Keratinocyte (primary cell): ENCODE measurements around the gene NKD1. TPM values are rescaled to one million over a fixed set of nuclear protein-coding genes. Genes with fewer than 3 reads are reported as not detected.
A peak's percentile ranks its signal among the peaks of the same experiment; 100 is the strongest.

Experiments used
- DNase-seq: peaks from one replicate; pipeline ENCODE4 v3.0.0-alpha.2; 2011; ENCODE audit warnings: low read depth, missing footprints, low spot score
- FAIRE-seq: peaks from 2 replicates; lab custom pipeline; 2011; peaks lifted over from hg19 to GRCh38; lab: Jason Lieb, UNC
- H2AFZ ChIP-seq: 2 replicates; pipeline ENCODE4 v1.6.0; 2012; ENCODE audit warnings: low read length, control low read depth, inconsistent platforms; ENCODE audit not compliant: control insufficient read depth
- H3K27ac ChIP-seq: 2 replicates; pipeline ENCODE4 v1.5.1; 2011; ENCODE audit warnings: low read length; ENCODE audit not compliant: control insufficient read depth, insufficient read depth
- H3K27me3 ChIP-seq: 3 replicates; pipeline ENCODE4 v1.6.0; 2011; ENCODE audit warnings: low read length; ENCODE audit not compliant: control insufficient read depth, insufficient read depth; ENCODE audit errors: extremely low read depth
- H3K36me3 ChIP-seq, 2 experiments: 2 replicates in 1 of 2; 3 replicates in 1 of 2; pipeline ENCODE4 v1.5.1; 2011; ENCODE audit warnings: low read length in 2 of 2, mild to moderate bottlenecking in 1 of 2; ENCODE audit not compliant: control insufficient read depth in 2 of 2, insufficient read depth in 2 of 2; ENCODE audit errors: extremely low read depth in 1 of 2
- H3K4me1 ChIP-seq: 3 replicates; pipeline ENCODE4 v1.5.1; 2011; ENCODE audit warnings: low read length; ENCODE audit not compliant: control insufficient read depth, insufficient read depth; ENCODE audit errors: extremely low read depth
- H3K4me2 ChIP-seq: 3 replicates; pipeline ENCODE4 v1.6.0; 2011; ENCODE audit warnings: low read depth, low read length; ENCODE audit not compliant: control insufficient read depth, insufficient read depth; ENCODE audit errors: extremely low read depth
- H3K4me3 ChIP-seq, 3 experiments: fragments of 200-600 bp in 1 of 3; sonication (generic) in 1 of 3; 2 replicates in 2 of 3; 3 replicates in 1 of 3; pipeline ENCODE4 v1.5.1; 2011 to 2016; ENCODE audit warnings: low read length in 3 of 3, mild to moderate bottlenecking in 3 of 3, control low read depth in 2 of 3, inconsistent platforms in 1 of 3, low read depth in 1 of 3, mixed read lengths in 1 of 3, mixed run types in 1 of 3, moderate library complexity in 1 of 3; ENCODE audit not compliant: control insufficient read depth in 2 of 3, insufficient read depth in 2 of 3; ENCODE audit errors: extremely low read depth in 1 of 3
- H3K79me2 ChIP-seq: 2 replicates; pipeline ENCODE4 v1.6.0; 2012; ENCODE audit warnings: low read length; ENCODE audit not compliant: control insufficient read depth, insufficient read depth
- H3K9ac ChIP-seq: 3 replicates; pipeline ENCODE4 v1.6.0; 2011; ENCODE audit warnings: low read length; ENCODE audit not compliant: control insufficient read depth, insufficient read depth; ENCODE audit errors: extremely low read depth
- H3K9me1 ChIP-seq: 3 replicates; pipeline ENCODE4 v1.6.0; 2011; ENCODE audit warnings: low read length; ENCODE audit not compliant: control insufficient read depth, insufficient read depth; ENCODE audit errors: extremely low read depth
- H3K9me3 ChIP-seq: 2 replicates; pipeline ENCODE4 v1.5.1; 2012; ENCODE audit warnings: low read depth, low read length; ENCODE audit not compliant: control insufficient read depth
- H4K20me1 ChIP-seq: 3 replicates; pipeline ENCODE4 v1.6.0; 2011; ENCODE audit warnings: low read length; ENCODE audit not compliant: control insufficient read depth, insufficient read depth; ENCODE audit errors: extremely low read depth
- CTCF ChIP-seq, 3 experiments: IDR thresholded peaks in 1 of 3; conservative IDR thresholded peaks in 1 of 3; optimal IDR thresholded peaks in 1 of 3; 2 replicates in 2 of 3; 3 replicates in 1 of 3; pipeline versions ENCODE3 to v1.5.1; 2011; ENCODE audit warnings: low read length in 3 of 3, mild to moderate bottlenecking in 3 of 3, moderate library complexity in 2 of 3, control low read depth in 1 of 3, inconsistent platforms in 1 of 3; ENCODE audit not compliant: insufficient read depth in 2 of 3; ENCODE audit errors: extremely low read depth in 1 of 3
- EZH2 ChIP-seq: IDR thresholded peaks from one replicate; pipeline ENCODE4 v1.6.1; 2012; ENCODE audit warnings: inconsistent platforms, mild to moderate bottlenecking, low read length, moderate library complexity
- dilution Hi-C: fragments of 300-500 bp; cut with MboI; formaldehyde crosslinking; loops from one replicate; pipeline ENCODE4 v1.7.0; 2020; ENCODE audit warnings: low sequenced_read_pairs; ENCODE audit not compliant: extremely low pct_ligation_motif_present
- polyA plus RNA-seq, 5 experiments: library from polyadenylated mRNA; depleted of rRNA in 3 of 5; stranded (reverse) in 3 of 5; stranded (forward) in 1 of 5; unstranded in 1 of 5; fragments of >200 nt; gene quantifications; 1 replicate in 1 of 5; 2 replicates in 3 of 5; 3 replicates in 1 of 5; pipeline versions ENCODE4 v1.2.1 to v1.2.3, GENCODE V29; 2011 to 2012; ENCODE audit warnings: missing spikeins in 2 of 5, low read depth in 1 of 5, low replicate concordance in 1 of 5

The NKD1 gene
- polyA plus RNA-seq, 1 donor (not counting 4 experiments of a cell fraction or from before 2014, with no cell fraction given): 0.62 TPM

- TF ChIP-seq CTCF (optimal IDR thresholded peaks at IDR 0.05 in 1 of 3, IDR thresholded peaks at IDR 0.05 in 1 of 3, conservative IDR thresholded peaks at IDR 0.05 in 1 of 3; ENCODE audit: extremely low read depth in 1 of 3, insufficient read depth in 2 of 3, low read length in 3 of 3) (no peak), EZH2 (no peak)
- H3K9me3 ChIP-seq: no peaks in the 10 kb centered on the region
- DNase-seq (no peak), FAIRE-seq (no peak)
- no peak overlapping the region for H3K9ac ChIP-seq
- H4K20me1 ChIP-seq: no peaks in the 10 kb centered on the region
- no peaks in the 10 kb centered on the region for H3K27me3 ChIP-seq
- peaks cover 18% of the 10 kb centered on the region for H3K4me1 ChIP-seq
- dilution Hi-C loops: no loop called here
- no peak overlapping the region for H3K4me2 ChIP-seq
- H3K79me2 ChIP-seq: no peaks in the 10 kb centered on the region
- H3K27ac ChIP-seq: no peak overlapping the region
- no peak overlapping the region for H2AFZ ChIP-seq
- no peaks in the 10 kb centered on the region for H3K36me3 ChIP-seq
- H3K4me3 ChIP-seq: no peak overlapping the region
- no peaks in the 10 kb centered on the region for H3K9me1 ChIP-seq
Measured at GRCh38 chr16:50598936-50599361, 50.8 kb downstream of the NKD1 start.

- H2AFZ ChIP-seq: no peak overlapping the region
- dilution Hi-C loops: no loop called here
- no peaks in the 10 kb centered on the region for H3K27me3 ChIP-seq
- peaks cover 18% of the 10 kb centered on the region for H3K4me1 ChIP-seq
- H3K79me2 ChIP-seq: no peaks in the 10 kb centered on the region
- no peak overlapping the region for H3K4me3 ChIP-seq
- no peaks in the 10 kb centered on the region for H3K9me3 ChIP-seq
- H3K9ac ChIP-seq: no peak overlapping the region
- FAIRE-seq (no peak), DNase-seq (peak; percentile 23)
- no peak overlapping the region for H3K27ac ChIP-seq
- TF ChIP-seq CTCF (optimal IDR thresholded peaks at IDR 0.05 in 1 of 3, IDR thresholded peaks at IDR 0.05 in 1 of 3, conservative IDR thresholded peaks at IDR 0.05 in 1 of 3; ENCODE audit: extremely low read depth in 1 of 3, insufficient read depth in 2 of 3, low read length in 3 of 3): no peak
- TF ChIP-seq EZH2: no peak
- no peaks in the 10 kb centered on the region for H3K36me3 ChIP-seq
- no peaks in the 10 kb centered on the region for H3K9me1 ChIP-seq
- no peak overlapping the region for H3K4me2 ChIP-seq
- H4K20me1 ChIP-seq: no peaks in the 10 kb centered on the region
Measured at GRCh38 chr16:50599494-50599893, 51.3 kb downstream of the NKD1 start.
